Heart left ventricle (tissue), 16 donors: ENCODE measurements around the gene STK35. TPM values are rescaled to one million over a fixed set of nuclear protein-coding genes. Genes with fewer than 3 reads are reported as not detected.
"Not testable (repeated sequence)": the region's sequence is repeated elsewhere in the genome, so short reads cannot be mapped to it uniquely, and the experiment has no call there.

Experiments
- ATAC-seq, 4 donors: fragments of 200-7000 bp; cut with Tn5 transposase; one replicate each; pipeline ENCODE4 v1.9.1; 2020 to 2022; ENCODE audit warnings: moderate library complexity in 4 of 4, mild to moderate bottlenecking in 3 of 4, moderate number of reproducible peaks in 1 of 4
- DNase-seq, 5 donors: peaks; one replicate each; pipeline ENCODE4 v3.0.0-alpha.2; 2020
- H3K27ac ChIP-seq, 12 donors: fragments of 200-600 bp; sonication (generic) in 4 of 12; one replicate each; pipeline versions ENCODE4 v1.5.0 to v1.8.0; 2016 to 2022; ENCODE audit warnings: mild to moderate bottlenecking in 2 of 12
- H3K27me3 ChIP-seq, 9 donors: fragments of 200-600 bp; sonication (generic) in 2 of 9; one replicate each; pipeline versions ENCODE4 v1.5.1 to v1.8.0; 2016 to 2022; ENCODE audit warnings: mild to moderate bottlenecking in 3 of 9
- H3K36me3 ChIP-seq, 9 donors: fragments of 200-600 bp; sonication (generic) in 2 of 9; one replicate each; pipeline versions ENCODE4 v1.5.0 to v1.8.0; 2018 to 2022; ENCODE audit warnings: mild to moderate bottlenecking in 2 of 9
- H3K4me1 ChIP-seq, 12 donors: fragments of 200-600 bp; sonication (generic) in 4 of 12; one replicate each; pipeline versions ENCODE4 v1.5.0 to v1.8.0; 2016 to 2022; ENCODE audit warnings: mild to moderate bottlenecking in 3 of 12
- H3K4me3 ChIP-seq, 12 donors: fragments of 200-600 bp; sonication (generic) in 4 of 12; one replicate each; pipeline versions ENCODE4 v1.5.0 to v1.8.0; 2017 to 2022; ENCODE audit warnings: mild to moderate bottlenecking in 9 of 12, moderate library complexity in 4 of 12
- H3K9me3 ChIP-seq, 12 donors: fragments of 200-600 bp; sonication (generic) in 4 of 12; one replicate each; pipeline versions ENCODE4 v1.5.0 to v1.8.0; 2016 to 2022; ENCODE audit warnings: mild to moderate bottlenecking in 1 of 12
- POLR2A ChIP-seq, 2 donors: fragments of 450-650 bp; IDR thresholded peaks; one replicate each; pipeline ENCODE4 v1.6.1; 2017; ENCODE audit warnings: antibody characterized with exemption in 2 of 2, mild to moderate bottlenecking in 2 of 2, moderate library complexity in 2 of 2
- WGBS, 4 donors: extraction: QIAGEN DNeasy Blood & Tissue Kit in 2 of 4; methylation state at CpG; one replicate each; pipeline versions ENCODE4 v1.1.5 to v1.1.7; 2013 to 2018; 5-methylcytosine and 5-hydroxymethylcytosine counted together
- intact Hi-C, 10 donors: fragments of 100-400 bp; cut with DNase I; formaldehyde crosslinking; loops; one replicate each; pipeline versions ENCODE4 v1.11.1 to v1.14.2; 2022
- polyA plus RNA-seq, 2 donors: library from polyadenylated mRNA; stranded (reverse); fragments of 200-250 nt; gene quantifications; one replicate each; pipeline ENCODE4 v1.2.3, GENCODE V29; 2013
- total RNA-seq, 9 donors: library from RNA; depleted of rRNA in 2 of 9; stranded (reverse); fragments of >200 nt in 2 of 9; fragmentation: NEBNext Ultra II Directional in 3 of 9; extraction: Animal tissue kit (Norgen Biotek cat#: 25700) in 3 of 9; gene quantifications; one replicate each; pipeline versions ENCODE4 v1.1.0 to v1.2.4, GENCODE V29; 2016 to 2023
- TF ChIP-seq, protein P1 (sequence below), 12 donors: fragments of 200-600 bp; sonication (generic) in 4 of 12; IDR thresholded peaks; one replicate each; pipeline versions ENCODE4 v1.5.0 to v1.8.0; 2018 to 2022; ENCODE audit warnings: antibody characterized with exemption in 12 of 12, mild to moderate bottlenecking in 5 of 12
- donor health status: ischemic (EF 13 %, LVEDD 7.1; RV severe dilation, severe dysfunction).
- donor health status: healthy with polysubstance abuse.
- donor health status: DM: no; HTN: yes; CAD: no.
- donor health status: DM: no; HTN: no; CAD: no.
- donor health status: ischemic (EF 25% LVEDD 6.9; RV normal size, moderate dysfunction).
- donor health status: ischemic (EF 25% LVEDD 5.7; RV mildly dilated, moderate dysfunction).
- donor health status: healthy.
- donor health status: DM: yes; HTN: yes; CAD: no.
- donor health status: ischemic (EF 35%, LVEDD 5.7; RV mildly dilated, moderate dysfunction).
- donor health status: nonischemic (EF 11% LVEDD 7.7; RV severe dilation, severe dysfunction).
- donor health status: DM: yes; HTN: yes; CAD: no.
- donor health status: PGD.
- donor health status: ischemic (EF 29% LVEDD 5.4; RV normal size, mild dysfunction).
- donor health status: nonischemic (EF 23%, LVEDD 6.1; RV moderate dilation, normal function).

The STK35 gene
- total and polyA plus RNA-seq, 11 donors, result 6.0 to 23.0 (median 14.3) TPM

DNA sequence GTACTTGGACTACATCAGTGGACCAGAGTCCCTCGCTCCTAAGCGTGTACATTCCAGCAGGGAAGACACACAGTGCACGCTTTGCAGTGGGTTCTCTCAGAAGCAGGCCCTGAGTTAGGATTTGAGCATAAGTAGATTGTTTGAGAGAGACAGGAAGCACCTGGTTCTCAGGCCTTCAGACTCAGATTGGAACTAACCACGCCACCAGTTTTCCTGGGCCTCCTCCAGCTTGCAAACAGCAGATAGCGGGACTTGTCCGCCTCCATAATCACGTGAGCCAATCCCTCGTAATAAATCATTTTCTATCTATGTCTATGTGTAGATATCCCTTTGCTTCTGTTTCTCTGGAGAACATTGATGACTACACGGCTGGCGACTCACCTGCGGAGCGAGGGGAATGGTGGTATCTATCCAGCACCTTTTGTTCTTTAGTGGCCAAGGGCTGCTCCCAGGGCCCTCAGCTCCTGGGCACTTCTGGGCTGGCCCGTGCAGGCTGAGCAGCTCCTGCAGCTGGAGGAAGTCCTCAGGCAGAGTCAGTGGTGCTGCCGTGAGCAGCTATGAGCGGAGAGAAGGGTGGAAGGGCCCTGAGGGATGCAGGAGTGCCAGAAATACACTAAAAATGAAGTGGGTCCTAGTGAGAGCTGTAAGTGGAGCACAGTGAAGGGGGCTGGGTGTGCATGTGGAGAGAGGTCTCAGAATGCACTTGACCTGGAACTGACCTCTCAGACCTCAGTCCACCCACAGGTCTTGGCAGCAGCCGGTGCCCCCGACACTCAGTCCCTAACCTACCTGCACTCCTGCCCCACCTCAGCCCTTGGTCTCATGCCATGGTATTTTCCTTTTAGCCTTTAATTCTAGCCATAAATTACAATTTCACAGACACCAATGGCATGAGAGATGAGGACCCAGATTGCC, 76.9 kb downstream of the STK35 start:
- Histone ChIP-seq H3K4me3 (no peak overlapping the region), H3K9me3 (no peaks in the 10 kb centered on the region), H3K4me1 (peaks cover 0 to 11% (median 0%) of the 10 kb centered on the region in 12 donors), H3K27me3 (peaks cover 0 to 4% (median 0%) of the 10 kb centered on the region in 9 donors), H3K27ac (no peak overlapping the region), H3K36me3 (no peaks in the 10 kb centered on the region)
- ATAC-seq, result peak in 1 of 4 donors; percentile 37
- no peak for TF ChIP-seq POLR2A (IDR thresholded peaks at IDR 0.05)
- TF ChIP-seq, protein P1, sequence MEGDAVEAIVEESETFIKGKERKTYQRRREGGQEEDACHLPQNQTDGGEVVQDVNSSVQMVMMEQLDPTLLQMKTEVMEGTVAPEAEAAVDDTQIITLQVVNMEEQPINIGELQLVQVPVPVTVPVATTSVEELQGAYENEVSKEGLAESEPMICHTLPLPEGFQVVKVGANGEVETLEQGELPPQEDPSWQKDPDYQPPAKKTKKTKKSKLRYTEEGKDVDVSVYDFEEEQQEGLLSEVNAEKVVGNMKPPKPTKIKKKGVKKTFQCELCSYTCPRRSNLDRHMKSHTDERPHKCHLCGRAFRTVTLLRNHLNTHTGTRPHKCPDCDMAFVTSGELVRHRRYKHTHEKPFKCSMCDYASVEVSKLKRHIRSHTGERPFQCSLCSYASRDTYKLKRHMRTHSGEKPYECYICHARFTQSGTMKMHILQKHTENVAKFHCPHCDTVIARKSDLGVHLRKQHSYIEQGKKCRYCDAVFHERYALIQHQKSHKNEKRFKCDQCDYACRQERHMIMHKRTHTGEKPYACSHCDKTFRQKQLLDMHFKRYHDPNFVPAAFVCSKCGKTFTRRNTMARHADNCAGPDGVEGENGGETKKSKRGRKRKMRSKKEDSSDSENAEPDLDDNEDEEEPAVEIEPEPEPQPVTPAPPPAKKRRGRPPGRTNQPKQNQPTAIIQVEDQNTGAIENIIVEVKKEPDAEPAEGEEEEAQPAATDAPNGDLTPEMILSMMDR (IDR thresholded peaks at IDR 0.05), result no peak
- intact Hi-C loops, result loop anchor here in 4 of 10 donors (10.0 kb wide), 1 partner anchor 414 kb away; no protein-coding TSS in a partner anchor
- DNase-seq, result no peak
- 52 to 72% (median 59%) methylated on average over 17 of the region's 17 CpGs for WGBS, 4 donors

DNA sequence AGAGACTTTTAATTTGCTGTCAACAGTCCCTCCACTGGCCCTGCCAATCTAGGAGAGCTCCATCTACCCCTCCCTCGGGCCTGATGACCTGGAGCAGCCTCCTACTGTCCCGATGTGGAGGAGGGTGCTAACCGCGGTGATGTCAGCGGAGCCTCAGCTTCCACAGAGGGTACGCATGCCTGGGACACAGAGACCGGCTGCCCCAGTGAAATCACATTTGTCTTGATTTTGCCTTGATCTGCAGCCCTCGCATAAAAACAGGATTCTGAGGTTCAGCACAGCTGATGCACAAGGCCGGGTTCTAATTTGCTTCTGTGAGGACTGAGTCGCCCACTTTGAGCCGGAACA, 77.6 kb downstream of the STK35 start:
- DNase-seq (no peak), ATAC-seq (no peak)
- 78 to 86% (median 83%) methylated on average over 10 to 11 of the region's 11 CpGs for WGBS, 4 donors
- no peak overlapping the region for H3K4me3 ChIP-seq
- TF ChIP-seq POLR2A (IDR thresholded peaks at IDR 0.05), result no peak
- TF ChIP-seq, protein P1 (IDR thresholded peaks at IDR 0.05), result no peak
- intact Hi-C loops, result loop anchor here in 4 of 10 donors (10.0 kb wide), 1 partner anchor 414 kb away; no protein-coding TSS in a partner anchor
- H3K4me1 ChIP-seq, result peaks cover 0 to 11% (median 0%) of the 10 kb centered on the region in 12 donors
- no peaks in the 10 kb centered on the region for H3K9me3 ChIP-seq
- no peak overlapping the region for H3K27ac ChIP-seq
- peaks cover 0 to 5% (median 0%) of the 10 kb centered on the region in 9 donors for H3K27me3 ChIP-seq
- no peaks in the 10 kb centered on the region for H3K36me3 ChIP-seq

DNA sequence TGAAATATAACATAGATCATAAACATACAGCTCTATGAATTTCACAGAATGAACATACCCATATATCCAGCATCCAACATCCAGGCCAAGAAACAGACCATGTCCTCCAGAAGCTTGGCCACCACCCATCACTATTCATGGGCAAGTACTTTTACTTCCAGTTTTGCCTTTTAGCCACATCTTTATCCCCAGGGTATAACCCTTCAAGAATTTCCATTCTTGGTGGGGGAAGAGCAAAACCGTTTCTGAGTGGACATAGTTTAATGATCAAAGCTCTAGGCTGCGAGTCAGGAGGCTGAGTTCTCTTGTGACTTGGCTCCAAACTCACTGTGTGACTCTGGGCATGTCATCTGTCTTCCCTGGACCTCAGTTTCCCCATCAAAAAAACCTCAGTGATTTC, 78.3 kb downstream of the STK35 start:
- WGBS, 4 donors, result 48 to 80% (median 70%) methylated on average over 2 of the region's 2 CpGs
- TF ChIP-seq, protein P1 (IDR thresholded peaks at IDR 0.05), result no peak
- TF ChIP-seq POLR2A (IDR thresholded peaks at IDR 0.05), result no peak
- DNase-seq, result no peak
- intact Hi-C loops, result loop anchor here in 4 of 10 donors (10.0 kb wide), 1 partner anchor 415 kb away; no protein-coding TSS in a partner anchor
- ATAC-seq, result no peak
- no peaks in the 10 kb centered on the region for H3K9me3 ChIP-seq
- H3K36me3 ChIP-seq, result no peaks in the 10 kb centered on the region
- H3K4me3 ChIP-seq, result no peak overlapping the region
- H3K4me1 ChIP-seq, result peaks cover 0 to 11% (median 0%) of the 10 kb centered on the region in 12 donors
- H3K27ac ChIP-seq, result no peak overlapping the region
- peaks cover 0 to 5% (median 0%) of the 10 kb centered on the region in 9 donors for H3K27me3 ChIP-seq

DNA sequence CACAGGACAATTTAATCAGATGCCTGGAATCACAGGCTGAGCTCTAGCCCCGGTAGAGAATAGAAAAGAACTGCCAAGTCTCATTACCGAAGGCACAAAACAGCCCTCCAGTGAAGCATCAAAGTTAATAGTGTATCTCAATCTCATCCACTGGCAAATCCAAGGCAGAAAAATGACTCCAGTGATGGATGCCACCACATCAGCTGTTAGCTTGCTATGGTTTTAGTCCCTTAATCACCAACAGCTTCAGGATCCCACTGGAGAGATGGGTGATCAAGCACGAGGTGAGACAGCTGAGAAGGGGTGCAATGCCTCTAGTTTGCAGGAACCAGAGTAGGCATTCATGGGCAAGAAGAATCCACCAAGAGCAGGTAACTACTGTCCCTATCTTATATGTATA, 81.8 kb downstream of the STK35 start:
- Histone ChIP-seq H3K27me3 (peaks cover 0 to 5% (median 0%) of the 10 kb centered on the region in 9 donors), H3K36me3 (no peaks in the 10 kb centered on the region), H3K27ac (no peak overlapping the region), H3K9me3 (peaks cover 0 to 19% (median 9%) of the 10 kb centered on the region in 12 donors), H3K4me3 (no peak overlapping the region), H3K4me1 (no peaks in the 10 kb centered on the region)
- no peak for TF ChIP-seq POLR2A (IDR thresholded peaks at IDR 0.05)
- TF ChIP-seq, protein P1 (IDR thresholded peaks at IDR 0.05), result no peak
- 57 to 89% (median 83%) methylated on average over 3 of the region's 3 CpGs for WGBS, 4 donors
- DNase-seq, result no peak
- ATAC-seq, result no peak
- intact Hi-C loops, result no loop called here

DNA sequence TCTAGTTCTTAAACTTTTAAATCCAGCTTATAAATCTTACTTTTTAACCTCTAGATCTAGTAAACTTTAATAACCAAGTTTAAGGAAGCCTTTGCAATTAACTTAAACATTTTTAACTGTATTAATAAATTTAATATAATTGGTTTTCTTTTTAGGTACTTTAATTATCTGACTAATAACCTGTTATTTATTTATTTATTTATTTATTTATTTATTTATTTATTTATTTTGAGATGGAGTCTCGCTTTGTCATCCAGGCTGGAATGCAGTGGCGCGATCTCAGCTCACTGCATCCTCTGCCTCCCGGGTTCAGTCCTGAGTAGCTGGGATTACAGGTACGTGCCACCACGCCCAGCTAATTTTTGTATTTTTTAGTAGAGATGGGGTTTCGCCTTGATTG, 83.3 kb downstream of the STK35 start:
- ATAC-seq, H3K4me1 ChIP-seq, H3K27me3 ChIP-seq, H3K4me3 ChIP-seq, DNase-seq, H3K27ac ChIP-seq, intact Hi-C loops, H3K36me3 ChIP-seq: not testable (repeated sequence)
- WGBS, 4 donors, result 96 to 98% (median 98%) methylated on average over 7 of the region's 7 CpGs
- H3K9me3 ChIP-seq, result peaks cover 0 to 19% (median 9%) of the 10 kb centered on the region in 12 donors
